ENCODE measurements around the gene ZNF585A. TPM values are rescaled to one million over a fixed set of nuclear protein-coding genes. Genes with fewer than 3 reads are reported as not detected.
A peak's percentile ranks its signal among the peaks of the same experiment; 100 is the strongest.

The ZNF585A gene
- total RNA-seq: 5.1 and 9.9 TPM in 2 replicates
- polyA plus RNA-seq: 8.7 and 11.0 TPM in 2 replicates
- polyA plus RNA-seq (2012): 6.2 and 11.1 TPM in 2 replicates
- 1.4 and 2.1 TPM in 2 replicates for polyA minus RNA-seq (ENCODE audit: low replicate concordance)

GRCh38 chr19:37172368-37173366 is at the start of gene ZNF585A:
Gene ZNF585A, minus strand, starts transcription at chr19:37172695. Its CDS starts 2,785 bp downstream, at chr19:37169910.
- Histone ChIP-seq H3K36me3 (ENCODE audit: control insufficient read depth, insufficient read depth, low read length) (no peaks in the 10 kb centered on the region), H2AFZ (ENCODE audit: low read length) (peak within 1 kb of the TSS; percentile 92), H3K27ac (ENCODE audit: insufficient read depth, low read length) (peak within 1 kb of the TSS; percentile 65), H3K9me3 (ENCODE audit: control insufficient read depth, insufficient read depth, low read depth, low read length) (no peaks in the 10 kb centered on the region), H3K27me3 (ENCODE audit: control insufficient read depth, insufficient read depth, low read length) (no peaks in the 10 kb centered on the region), H4K20me1 (ENCODE audit: control insufficient read depth, extremely low read depth, insufficient read depth, low read length) (no peaks in the 10 kb centered on the region), H3K4me1 (ENCODE audit: control insufficient read depth, extremely low read depth, insufficient read depth, low read length) (no peaks in the 10 kb centered on the region), H3K9ac (ENCODE audit: insufficient read depth, low read length) (peak within 1 kb of the TSS; percentile 59), H3K4me2 (ENCODE audit: extremely low read depth, insufficient read depth, low read length) (peak within 1 kb of the TSS; percentile 44), H3K4me3 (replicated peaks in 1 of 4; ENCODE audit: control extremely low read depth in 1 of 4, insufficient read depth in 1 of 4, low read depth in 3 of 4, low read length in 4 of 4) (peak within 1 kb of the TSS; percentile 73 to 89 (median 80)), H3K79me2 (ENCODE audit: control insufficient read depth, insufficient read depth, low read length) (no peaks in the 10 kb centered on the region)
- DNase-seq (ENCODE audit: low read depth in 2 of 2): peak; percentile 98
- TF ChIP-seq EZH2 (IDR thresholded peaks at IDR 0.05; ENCODE audit: low read length, missing control alignments) (no peak), CTCF (conservative IDR thresholded peaks at IDR 0.05 in 1 of 2, IDR thresholded peaks at IDR 0.05 in 1 of 2; ENCODE audit: low read depth in 1 of 2, low read length in 2 of 2) (peak; percentile 24 to 41)

DNA sequence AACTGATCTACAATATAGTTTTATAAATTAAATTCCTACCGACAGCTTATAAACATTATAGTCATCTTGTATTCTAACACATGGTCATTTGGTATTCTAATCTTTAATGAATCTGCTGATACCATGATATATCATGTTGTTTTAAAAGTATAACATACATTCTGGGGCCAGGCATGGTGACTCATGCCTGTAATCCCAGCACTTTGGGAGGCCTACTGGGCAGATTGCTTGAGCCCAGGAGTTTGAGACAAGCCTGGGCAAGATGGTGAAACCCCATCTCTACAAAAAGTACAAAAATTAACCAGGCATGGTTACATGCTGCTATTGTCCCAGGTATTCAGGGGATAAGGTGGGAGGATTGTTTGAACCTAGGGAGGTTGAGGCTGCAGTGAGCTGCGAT is 48.6 kb upstream of the ZNF585A start:
- Histone ChIP-seq H4K20me1 (ENCODE audit: control insufficient read depth, extremely low read depth, insufficient read depth, low read length) (no peaks in the 10 kb centered on the region), H3K79me2 (ENCODE audit: control insufficient read depth, insufficient read depth, low read length) (peaks cover 12% of the 10 kb centered on the region), H3K4me2 (ENCODE audit: extremely low read depth, insufficient read depth, low read length) (no peak overlapping the region), H2AFZ (ENCODE audit: low read length) (no peak overlapping the region), H3K27me3 (ENCODE audit: control insufficient read depth, insufficient read depth, low read length) (no peaks in the 10 kb centered on the region), H3K4me1 (ENCODE audit: control insufficient read depth, extremely low read depth, insufficient read depth, low read length) (no peaks in the 10 kb centered on the region), H3K36me3 (ENCODE audit: control insufficient read depth, insufficient read depth, low read length) (no peaks in the 10 kb centered on the region), H3K9me3 (ENCODE audit: control insufficient read depth, insufficient read depth, low read depth, low read length) (no peaks in the 10 kb centered on the region), H3K4me3 (replicated peaks in 1 of 4; ENCODE audit: control extremely low read depth in 1 of 4, insufficient read depth in 1 of 4, low read depth in 3 of 4, low read length in 4 of 4) (no peak overlapping the region), H3K27ac (ENCODE audit: insufficient read depth, low read length) (no peak overlapping the region), H3K9ac (ENCODE audit: insufficient read depth, low read length) (no peak overlapping the region)
- TF ChIP-seq EZH2 (IDR thresholded peaks at IDR 0.05; ENCODE audit: low read length, missing control alignments): no peak
- TF ChIP-seq CTCF (conservative IDR thresholded peaks at IDR 0.05 in 1 of 2, IDR thresholded peaks at IDR 0.05 in 1 of 2; ENCODE audit: low read depth in 1 of 2, low read length in 2 of 2): no peak
- DNase-seq (ENCODE audit: low read depth in 2 of 2): no peak

GRCh38 chr19:37220383-37220782 is 47.9 kb upstream of the ZNF585A start:
- Histone ChIP-seq H3K4me2 (ENCODE audit: extremely low read depth, insufficient read depth, low read length) (no peak overlapping the region), H3K79me2 (ENCODE audit: control insufficient read depth, insufficient read depth, low read length) (peaks cover 12% of the 10 kb centered on the region), H3K4me3 (replicated peaks in 1 of 4; ENCODE audit: control extremely low read depth in 1 of 4, insufficient read depth in 1 of 4, low read depth in 3 of 4, low read length in 4 of 4) (no peak overlapping the region), H3K36me3 (ENCODE audit: control insufficient read depth, insufficient read depth, low read length) (no peaks in the 10 kb centered on the region), H3K27ac (ENCODE audit: insufficient read depth, low read length) (no peak overlapping the region), H3K9ac (ENCODE audit: insufficient read depth, low read length) (no peak overlapping the region), H4K20me1 (ENCODE audit: control insufficient read depth, extremely low read depth, insufficient read depth, low read length) (no peaks in the 10 kb centered on the region), H2AFZ (ENCODE audit: low read length) (no peak overlapping the region), H3K4me1 (ENCODE audit: control insufficient read depth, extremely low read depth, insufficient read depth, low read length) (no peaks in the 10 kb centered on the region), H3K27me3 (ENCODE audit: control insufficient read depth, insufficient read depth, low read length) (no peaks in the 10 kb centered on the region), H3K9me3 (ENCODE audit: control insufficient read depth, insufficient read depth, low read depth, low read length) (no peaks in the 10 kb centered on the region)
- TF ChIP-seq EZH2 (IDR thresholded peaks at IDR 0.05; ENCODE audit: low read length, missing control alignments) (no peak), CTCF (conservative IDR thresholded peaks at IDR 0.05 in 1 of 2, IDR thresholded peaks at IDR 0.05 in 1 of 2; ENCODE audit: low read depth in 1 of 2, low read length in 2 of 2) (no peak)
- DNase-seq (ENCODE audit: low read depth in 2 of 2): no peak
